CD14-positive monocyte (primary cell): ENCODE measurements around the gene PPP3CA. TPM values are rescaled to one million over a fixed set of nuclear protein-coding genes. Genes with fewer than 3 reads are reported as not detected.

Experiments
- DNase-seq, 3 donors: peaks; one replicate each; pipeline ENCODE4 v3.0.0-alpha.2; 2011 to 2022
- H2AFZ ChIP-seq: 2 replicates; pipeline ENCODE4 v1.6.0; 2012; ENCODE audit warnings: mild to moderate bottlenecking, low read depth, low read length, inconsistent platforms; ENCODE audit not compliant: insufficient read depth, poor library complexity, severe bottlenecking
- H3K27ac ChIP-seq, 2 donors: 1 replicate in 1 of 2; 2 replicates in 1 of 2; pipeline ENCODE4 v1.5.1; 2012 to 2013; ENCODE audit warnings: low read length in 2 of 2, control low read depth in 1 of 2, inconsistent platforms in 1 of 2, low read depth in 1 of 2, mild to moderate bottlenecking in 1 of 2
- H3K27me3 ChIP-seq, 2 donors: one replicate each; pipeline versions ENCODE4 v1.6.0 to v1.6.1; 2011 to 2013; ENCODE audit warnings: low read length in 2 of 2; ENCODE audit not compliant: control insufficient read depth in 2 of 2, insufficient read depth in 2 of 2
- H3K36me3 ChIP-seq, 2 donors: replicated peaks in 1 of 2; 1 replicate in 1 of 2; 2 replicates in 1 of 2; pipeline versions ENCODE4 v1.5.1 to v1.6.1; 2012 to 2013; ENCODE audit warnings: low read length in 2 of 2, control low read depth in 1 of 2, inconsistent platforms in 1 of 2, mild to moderate bottlenecking in 1 of 2; ENCODE audit not compliant: insufficient read depth in 2 of 2, control insufficient read depth in 1 of 2
- H3K4me1 ChIP-seq, 2 donors: 1 replicate in 1 of 2; 2 replicates in 1 of 2; pipeline versions ENCODE4 v1.5.1 to v1.6.1; 2012 to 2013; ENCODE audit warnings: low read length in 2 of 2, control low read depth in 1 of 2, inconsistent platforms in 1 of 2, mild to moderate bottlenecking in 1 of 2, moderate library complexity in 1 of 2; ENCODE audit not compliant: insufficient read depth in 2 of 2, control insufficient read depth in 1 of 2
- H3K4me2 ChIP-seq: replicated peaks from 2 replicates; pipeline ENCODE3; 2012; ENCODE audit warnings: low read length, moderate library complexity, mild to moderate bottlenecking; ENCODE audit not compliant: poor library complexity, severe bottlenecking; ENCODE audit errors: extremely low read depth
- H3K4me3 ChIP-seq, 3 experiments: fragments of 200-600 bp in 1 of 3; sonication (generic) in 1 of 3; replicated peaks in 1 of 3; 1 replicate in 2 of 3; 2 replicates in 1 of 3; pipeline ENCODE4 v1.5.1; 2011 to 2013; ENCODE audit warnings: low read length in 3 of 3, mild to moderate bottlenecking in 3 of 3, control low read depth in 2 of 3, low read depth in 2 of 3, inconsistent platforms in 1 of 3, moderate library complexity in 1 of 3
- H3K79me2 ChIP-seq: 2 replicates; pipeline ENCODE4 v1.6.0; 2012; ENCODE audit warnings: mild to moderate bottlenecking, control low read depth, inconsistent platforms, low read length, moderate library complexity; ENCODE audit not compliant: insufficient read depth
- H3K9ac ChIP-seq: 2 replicates; pipeline ENCODE4 v1.6.0; 2017; ENCODE audit warnings: low read length, mild to moderate bottlenecking; ENCODE audit not compliant: insufficient read depth, poor library complexity, severe bottlenecking
- H3K9me3 ChIP-seq, 2 donors: replicated peaks in 1 of 2; 1 replicate in 1 of 2; 2 replicates in 1 of 2; pipeline versions ENCODE4 v1.5.1 to v1.6.1; 2012 to 2013; ENCODE audit warnings: low read length in 2 of 2, control low read depth in 1 of 2; ENCODE audit not compliant: control insufficient read depth in 1 of 2, insufficient read depth in 1 of 2
- H4K20me1 ChIP-seq: 2 replicates; pipeline ENCODE4 v1.6.0; 2012; ENCODE audit warnings: mild to moderate bottlenecking, low read length, control low read depth, moderate library complexity; ENCODE audit not compliant: insufficient read depth
- H3K27ac Mint-ChIP-seq, 7 donors: one replicate each; pipeline ENCODE4 v1.8.0; 2020; ENCODE audit warnings: mild to moderate bottlenecking in 7 of 7, mixed read lengths in 7 of 7, moderate library complexity in 6 of 7, inconsistent platforms in 2 of 7
- H3K27me3 Mint-ChIP-seq, 3 donors: one replicate each; pipeline ENCODE4 v1.8.0; 2021 to 2022; ENCODE audit warnings: low read depth in 3 of 3, mild to moderate bottlenecking in 3 of 3, mixed read lengths in 3 of 3, moderate library complexity in 3 of 3, inconsistent platforms in 1 of 3
- H3K36me3 Mint-ChIP-seq, 2 donors: one replicate each; pipeline ENCODE4 v1.8.0; 2020; ENCODE audit warnings: mixed read lengths in 2 of 2, inconsistent platforms in 1 of 2, mild to moderate bottlenecking in 1 of 2
- H3K4me1 Mint-ChIP-seq: one replicate; pipeline ENCODE4 v1.8.0; 2020; ENCODE audit warnings: mild to moderate bottlenecking, mixed read lengths
- H3K4me3 Mint-ChIP-seq, 2 donors: one replicate each; pipeline ENCODE4 v1.8.0; 2020; ENCODE audit warnings: mild to moderate bottlenecking in 2 of 2, mixed read lengths in 2 of 2, moderate library complexity in 1 of 2
- H3K9me3 Mint-ChIP-seq, 7 donors: one replicate each; pipeline ENCODE4 v1.8.0; 2020 to 2022; ENCODE audit warnings: mixed read lengths in 7 of 7, mild to moderate bottlenecking in 6 of 7, moderate library complexity in 6 of 7, inconsistent platforms in 2 of 7
- CTCF ChIP-seq: fragments of 200-600 bp; IDR thresholded peaks from one replicate; pipeline ENCODE4 v1.8.0; 2022; ENCODE audit warnings: antibody characterized with exemption, mild to moderate bottlenecking
- WGBS: methylation state at CpG from one replicate; pipeline ENCODE4 v1.1.5; 2013; ENCODE audit warnings: missing lambda C conversion rate; ENCODE audit not compliant: insufficient coverage; 5-methylcytosine and 5-hydroxymethylcytosine counted together
- intact Hi-C, 2 donors: fragments of 100-400 bp; cut with micrococcal nuclease; formaldehyde crosslinking; loops; one replicate each; pipeline versions ENCODE4 v1.15.0 to v1.15.1; 2023
- polyA plus RNA-seq, 3 donors: library from polyadenylated mRNA; depleted of rRNA in 1 of 3; unstranded in 2 of 3; stranded (reverse) in 1 of 3; fragments of 300-500 nt in 2 of 3; fragments of >200 nt in 1 of 3; fragmentation: Illumina TruSeq in 2 of 3; gene quantifications; 1 replicate in 2 of 3; 2 replicates in 1 of 3; pipeline ENCODE4 v1.2.3, GENCODE V29; 2012 to 2021

Gene PPP3CA
- polyA plus RNA-seq, 3 donors: 5.1 to 9.7 (median 8.9) TPM

- H3K4me3 Mint-ChIP-seq: no peak overlapping the region
- Histone ChIP-seq H3K27me3 (no peaks in the 10 kb centered on the region), H3K4me3 (no peak overlapping the region), H3K36me3 (no peaks in the 10 kb centered on the region), H3K9ac (no peak overlapping the region), H3K4me2 (no peak overlapping the region), H3K79me2 (peaks cover 73% of the 10 kb centered on the region), H2AFZ (no peak overlapping the region), H3K9me3 (no peaks in the 10 kb centered on the region), H4K20me1 (peaks cover 99% of the 10 kb centered on the region), H3K4me1 (peaks cover 6 to 10% of the 10 kb centered on the region in 2 donors), H3K27ac (no peak overlapping the region)
- TF ChIP-seq CTCF: no peak
- WGBS: no CpG with 5 or more reads among the region's 4 CpGs
- H3K36me3 Mint-ChIP-seq: no peaks in the 10 kb centered on the region
- peaks cover 22% of the 10 kb centered on the region for H3K4me1 Mint-ChIP-seq
- H3K27ac Mint-ChIP-seq: no peak overlapping the region
- no peak for DNase-seq
- intact Hi-C loops: no loop called here
- H3K9me3 Mint-ChIP-seq: no peaks in the 10 kb centered on the region
- peaks cover 0 to 2% (median 0%) of the 10 kb centered on the region in 3 donors for H3K27me3 Mint-ChIP-seq
These were observed 87.5 kb downstream of the PPP3CA start for GRCh38 chr4:101259876-101260275.

GRCh38 chr4:101258883-101259282, 88.4 kb downstream of the PPP3CA start:
- no peak overlapping the region for H3K4me3 Mint-ChIP-seq
- peaks cover 6 to 10% of the 10 kb centered on the region in 2 donors for H3K4me1 ChIP-seq
- peaks cover 99% of the 10 kb centered on the region for H4K20me1 ChIP-seq
- peaks cover 73% of the 10 kb centered on the region for H3K79me2 ChIP-seq
- no peaks in the 10 kb centered on the region for H3K36me3 Mint-ChIP-seq
- peak overlapping the region in 4 of 7 donors; percentile 16 to 49 (median 35) for H3K27ac Mint-ChIP-seq
- H3K36me3 ChIP-seq: no peaks in the 10 kb centered on the region
- H3K9me3 ChIP-seq: no peaks in the 10 kb centered on the region
- no peak overlapping the region for H3K9ac ChIP-seq
- H3K9me3 Mint-ChIP-seq: no peaks in the 10 kb centered on the region
- H3K4me3 ChIP-seq: no peak overlapping the region
- no peaks in the 10 kb centered on the region for H3K27me3 ChIP-seq
- WGBS: 44% methylated on average over 2 of the region's 2 CpGs
- peak overlapping the region in 1 of 2 donors; percentile 39 for H3K27ac ChIP-seq
- DNase-seq: peak; percentile 12 to 25 (median 13)
- TF ChIP-seq CTCF: no peak
- H3K4me1 Mint-ChIP-seq: peaks cover 19% of the 10 kb centered on the region
- no peak overlapping the region for H2AFZ ChIP-seq
- peaks cover 0 to 2% (median 0%) of the 10 kb centered on the region in 3 donors for H3K27me3 Mint-ChIP-seq
- no peak overlapping the region for H3K4me2 ChIP-seq
- intact Hi-C loops: no loop called here
